Osteoblast (primary cell): ENCODE data around the gene TNC. TPM values are rescaled to one million over a fixed set of nuclear protein-coding genes. Genes with fewer than 3 reads are reported as not detected.

ENCODE experiments used
- DNase-seq: peaks from one replicate; pipeline ENCODE4 v3.0.0; 2011; ENCODE audit warnings: low spot score, mixed read lengths; ENCODE audit not compliant: insufficient read length; ENCODE audit errors: missing footprints
- H2AFZ ChIP-seq: 2 replicates; pipeline ENCODE4 v1.6.0; 2011; ENCODE audit warnings: mild to moderate bottlenecking, low read length
- H3K27ac ChIP-seq: 2 replicates; pipeline ENCODE4 v1.5.1; 2011; ENCODE audit warnings: mild to moderate bottlenecking, low read depth, low read length, moderate library complexity
- H3K27me3 ChIP-seq: 2 replicates; pipeline ENCODE4 v1.6.0; 2012; ENCODE audit warnings: mild to moderate bottlenecking, control low read depth, inconsistent platforms, low read length, moderate library complexity; ENCODE audit not compliant: insufficient read depth
- H3K36me3 ChIP-seq: 2 replicates; pipeline ENCODE4 v1.5.1; 2011; ENCODE audit warnings: mild to moderate bottlenecking, low read length, control low read depth, moderate library complexity; ENCODE audit not compliant: insufficient read depth
- H3K4me1 ChIP-seq: 2 replicates; pipeline ENCODE4 v1.5.1; 2011; ENCODE audit warnings: mild to moderate bottlenecking, low read length, control low read depth, moderate library complexity; ENCODE audit not compliant: insufficient read depth
- H3K4me2 ChIP-seq: 2 replicates; pipeline ENCODE4 v1.6.0; 2011; ENCODE audit warnings: mild to moderate bottlenecking, low read length; ENCODE audit not compliant: insufficient read depth
- H3K4me3 ChIP-seq: fragments of 200-600 bp; sonication (generic); 3 replicates; pipeline ENCODE4 v1.5.1; 2012; ENCODE audit warnings: mild to moderate bottlenecking, low read length, inconsistent platforms; ENCODE audit not compliant: insufficient read depth
- H3K79me2 ChIP-seq: 2 replicates; pipeline ENCODE4 v1.6.0; 2012; ENCODE audit warnings: mild to moderate bottlenecking, low read length, control low read depth, inconsistent platforms; ENCODE audit not compliant: insufficient read depth
- H3K9me3 ChIP-seq: 2 replicates; pipeline ENCODE4 v1.5.1; 2011; ENCODE audit warnings: low read depth, low read length, control low read depth
- H4K20me1 ChIP-seq: 2 replicates; pipeline ENCODE4 v1.6.0; 2012; ENCODE audit warnings: mild to moderate bottlenecking, low read length, control low read depth; ENCODE audit not compliant: insufficient read depth
- total RNA-seq: library from RNA; depleted of rRNA; stranded (reverse); fragments of >200 nt; gene quantifications from 2 replicates; pipeline ENCODE4 v1.2.3, GENCODE V29; 2012
- TF ChIP-seq, protein P1 (sequence below): IDR thresholded peaks from 2 replicates; pipeline ENCODE4 v1.5.1; 2011; ENCODE audit warnings: mild to moderate bottlenecking, low read depth, low read length, moderate library complexity; ENCODE audit errors: extremely low read depth

Gene TNC
- total RNA-seq, 1 donor: 611 TPM

DNA sequence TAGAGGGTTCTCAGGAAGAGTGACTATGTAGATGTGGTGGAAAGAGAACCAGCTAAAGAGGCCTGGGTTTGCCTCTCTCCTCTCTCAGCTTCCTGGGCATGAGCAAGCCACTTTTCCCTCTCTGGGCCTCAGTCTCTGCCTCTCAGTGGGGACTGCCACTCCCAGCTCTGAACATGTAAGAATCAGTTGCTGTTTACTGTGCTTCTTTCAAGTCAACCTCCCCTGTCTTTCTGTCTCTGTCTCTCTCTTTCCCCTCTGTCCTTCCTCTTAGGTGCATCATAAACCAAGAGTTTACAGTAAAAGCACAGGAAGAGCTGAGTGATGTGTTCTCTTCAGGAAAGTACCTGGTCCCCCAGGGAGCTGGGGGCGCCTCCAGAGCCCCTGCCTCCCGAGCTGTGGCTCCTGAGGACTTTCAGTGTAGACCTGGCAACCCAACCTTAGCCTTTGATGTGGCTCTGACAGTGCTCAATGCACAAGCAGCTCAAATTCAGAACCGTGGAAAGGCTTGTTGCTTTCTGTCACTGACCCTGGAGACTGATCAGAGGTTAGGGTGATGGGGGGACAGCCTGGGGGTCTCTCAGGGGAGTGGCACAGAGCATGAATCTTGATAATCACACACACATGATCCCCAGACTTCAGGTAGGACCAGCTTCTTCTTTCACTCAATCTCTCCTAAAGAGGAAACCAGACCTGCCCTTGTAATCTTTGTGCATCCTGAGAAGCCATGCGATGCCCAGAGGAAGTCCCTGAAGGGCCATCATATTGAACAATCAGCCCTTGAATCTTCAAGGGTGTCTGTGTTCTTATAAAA lies 128.2 kb downstream of the TNC start:
- Histone ChIP-seq H3K4me3 (no peak overlapping the region), H2AFZ (no peak overlapping the region), H3K27ac (no peak overlapping the region), H3K4me1 (no peaks in the 10 kb centered on the region), H3K27me3 (peaks cover 45% of the 10 kb centered on the region), H3K4me2 (no peak overlapping the region), H3K79me2 (no peaks in the 10 kb centered on the region), H4K20me1 (no peaks in the 10 kb centered on the region), H3K9me3 (no peaks in the 10 kb centered on the region), H3K36me3 (no peaks in the 10 kb centered on the region)
- TF ChIP-seq, protein P1, sequence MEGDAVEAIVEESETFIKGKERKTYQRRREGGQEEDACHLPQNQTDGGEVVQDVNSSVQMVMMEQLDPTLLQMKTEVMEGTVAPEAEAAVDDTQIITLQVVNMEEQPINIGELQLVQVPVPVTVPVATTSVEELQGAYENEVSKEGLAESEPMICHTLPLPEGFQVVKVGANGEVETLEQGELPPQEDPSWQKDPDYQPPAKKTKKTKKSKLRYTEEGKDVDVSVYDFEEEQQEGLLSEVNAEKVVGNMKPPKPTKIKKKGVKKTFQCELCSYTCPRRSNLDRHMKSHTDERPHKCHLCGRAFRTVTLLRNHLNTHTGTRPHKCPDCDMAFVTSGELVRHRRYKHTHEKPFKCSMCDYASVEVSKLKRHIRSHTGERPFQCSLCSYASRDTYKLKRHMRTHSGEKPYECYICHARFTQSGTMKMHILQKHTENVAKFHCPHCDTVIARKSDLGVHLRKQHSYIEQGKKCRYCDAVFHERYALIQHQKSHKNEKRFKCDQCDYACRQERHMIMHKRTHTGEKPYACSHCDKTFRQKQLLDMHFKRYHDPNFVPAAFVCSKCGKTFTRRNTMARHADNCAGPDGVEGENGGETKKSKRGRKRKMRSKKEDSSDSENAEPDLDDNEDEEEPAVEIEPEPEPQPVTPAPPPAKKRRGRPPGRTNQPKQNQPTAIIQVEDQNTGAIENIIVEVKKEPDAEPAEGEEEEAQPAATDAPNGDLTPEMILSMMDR: no peak
- DNase-seq: no peak

DNA sequence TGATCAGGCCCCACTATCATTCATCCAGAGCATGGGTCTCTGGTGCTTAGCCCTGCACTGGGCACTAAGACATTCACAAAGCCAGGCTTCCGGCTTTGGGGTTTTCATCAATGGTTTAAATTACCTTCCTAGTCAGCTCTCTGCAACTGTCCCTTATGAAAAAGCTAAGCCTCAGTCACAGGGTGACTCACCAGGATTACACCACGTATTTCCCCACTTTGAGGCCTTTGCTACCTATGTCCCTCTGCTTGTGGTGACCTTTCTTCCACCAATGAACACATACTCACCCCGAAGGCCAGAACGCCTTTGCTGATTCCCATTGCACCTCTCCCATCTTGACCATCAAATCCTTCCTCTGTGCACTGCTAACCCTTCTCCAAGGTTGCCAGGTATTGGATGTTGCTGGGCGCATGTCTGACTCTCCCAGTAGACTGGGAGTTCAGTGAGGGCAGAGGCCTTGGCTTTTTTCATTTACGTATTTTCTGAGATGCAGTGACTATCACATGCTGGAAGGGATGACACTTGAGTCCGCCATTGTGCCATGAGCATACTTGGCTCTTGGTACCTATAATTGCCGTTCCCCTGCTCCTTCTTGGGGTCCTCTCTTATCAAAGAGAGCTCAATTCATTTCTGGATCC lies 128.9 kb downstream of the TNC start:
- H3K27ac ChIP-seq: no peak overlapping the region
- no peak overlapping the region for H3K4me2 ChIP-seq
- H3K4me3 ChIP-seq: no peak overlapping the region
- no peaks in the 10 kb centered on the region for H4K20me1 ChIP-seq
- peaks cover 45% of the 10 kb centered on the region for H3K27me3 ChIP-seq
- H3K9me3 ChIP-seq: no peaks in the 10 kb centered on the region
- H3K4me1 ChIP-seq: no peaks in the 10 kb centered on the region
- TF ChIP-seq, protein P1: no peak
- H3K36me3 ChIP-seq: no peaks in the 10 kb centered on the region
- no peaks in the 10 kb centered on the region for H3K79me2 ChIP-seq
- no peak for DNase-seq
- H2AFZ ChIP-seq: no peak overlapping the region

DNA sequence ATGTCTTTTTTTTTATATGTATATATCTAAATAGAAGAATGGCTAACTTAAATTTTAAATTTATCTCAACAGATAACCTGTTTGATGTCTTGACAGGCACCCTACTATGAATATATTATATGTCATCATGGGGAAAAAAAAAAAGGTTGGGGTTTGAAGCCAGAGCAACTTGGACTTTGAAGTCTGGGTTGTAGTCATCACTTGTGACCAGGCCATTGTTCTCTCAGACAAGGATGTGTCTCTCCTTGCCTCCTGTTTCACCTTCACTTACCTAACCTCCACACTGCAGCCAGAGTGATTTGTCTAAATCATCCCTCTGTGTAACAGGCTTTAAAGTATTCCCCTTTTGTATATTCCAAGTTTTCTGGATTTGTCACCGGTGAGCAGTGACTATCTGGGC lies 130.8 kb downstream of the TNC start:
- Histone ChIP-seq H3K36me3 (no peaks in the 10 kb centered on the region), H4K20me1 (no peaks in the 10 kb centered on the region), H2AFZ (no peak overlapping the region), H3K79me2 (no peaks in the 10 kb centered on the region), H3K27me3 (peaks cover 51% of the 10 kb centered on the region), H3K27ac (no peak overlapping the region), H3K4me1 (no peaks in the 10 kb centered on the region), H3K4me3 (no peak overlapping the region), H3K4me2 (no peak overlapping the region), H3K9me3 (no peaks in the 10 kb centered on the region)
- DNase-seq: no peak
- TF ChIP-seq, protein P1: no peak

DNA sequence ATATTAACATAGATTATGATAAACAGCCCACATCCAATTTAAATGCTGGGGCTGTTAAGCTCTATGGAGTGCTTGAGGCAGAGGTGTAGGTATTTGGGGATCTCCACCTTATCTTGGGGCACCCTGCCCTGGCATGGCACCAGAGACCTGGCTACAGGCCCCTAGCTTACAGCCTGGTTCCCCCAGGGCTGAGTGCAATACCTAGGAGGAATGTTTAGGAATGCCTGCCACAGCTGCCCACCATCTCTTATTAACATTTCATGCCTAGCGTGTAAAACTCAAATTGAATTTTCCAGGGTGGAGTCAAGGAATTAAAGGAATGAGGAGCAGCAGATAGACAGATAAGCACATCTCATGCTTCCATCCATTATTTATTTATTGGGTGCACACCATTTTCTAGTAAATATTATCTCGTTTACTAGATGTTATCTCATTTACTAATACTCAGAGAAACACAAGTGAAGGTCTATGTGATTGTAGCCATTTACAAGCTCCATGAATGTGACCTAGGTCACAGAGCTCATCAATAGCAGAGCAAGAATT lies 131.9 kb downstream of the TNC start:
- H3K79me2 ChIP-seq: no peaks in the 10 kb centered on the region
- TF ChIP-seq, protein P1: no peak
- no peak overlapping the region for H3K27ac ChIP-seq
- peaks cover 2% of the 10 kb centered on the region for H3K4me1 ChIP-seq
- H2AFZ ChIP-seq: no peak overlapping the region
- DNase-seq: no peak
- no peaks in the 10 kb centered on the region for H3K36me3 ChIP-seq
- H3K4me2 ChIP-seq: no peak overlapping the region
- H3K27me3 ChIP-seq: peaks cover 44% of the 10 kb centered on the region
- H3K4me3 ChIP-seq: no peak overlapping the region
- no peaks in the 10 kb centered on the region for H3K9me3 ChIP-seq
- no peaks in the 10 kb centered on the region for H4K20me1 ChIP-seq
